GM12872 (cell line): ENCODE measurements around the gene TNFRSF14.

ENCODE experiments used
- TF ChIP-seq, protein P1 (sequence below): IDR thresholded peaks from 3 replicates; pipeline ENCODE4 v1.5.1; 2011; ENCODE audit warnings: low read depth, mild to moderate bottlenecking, low read length, moderate library complexity; ENCODE audit not compliant: insufficient read depth

The TNFRSF14 gene

GRCh38 chr1:2574350-2574749, 18.2 kb downstream of the TNFRSF14 start:
- TF ChIP-seq, protein P1, sequence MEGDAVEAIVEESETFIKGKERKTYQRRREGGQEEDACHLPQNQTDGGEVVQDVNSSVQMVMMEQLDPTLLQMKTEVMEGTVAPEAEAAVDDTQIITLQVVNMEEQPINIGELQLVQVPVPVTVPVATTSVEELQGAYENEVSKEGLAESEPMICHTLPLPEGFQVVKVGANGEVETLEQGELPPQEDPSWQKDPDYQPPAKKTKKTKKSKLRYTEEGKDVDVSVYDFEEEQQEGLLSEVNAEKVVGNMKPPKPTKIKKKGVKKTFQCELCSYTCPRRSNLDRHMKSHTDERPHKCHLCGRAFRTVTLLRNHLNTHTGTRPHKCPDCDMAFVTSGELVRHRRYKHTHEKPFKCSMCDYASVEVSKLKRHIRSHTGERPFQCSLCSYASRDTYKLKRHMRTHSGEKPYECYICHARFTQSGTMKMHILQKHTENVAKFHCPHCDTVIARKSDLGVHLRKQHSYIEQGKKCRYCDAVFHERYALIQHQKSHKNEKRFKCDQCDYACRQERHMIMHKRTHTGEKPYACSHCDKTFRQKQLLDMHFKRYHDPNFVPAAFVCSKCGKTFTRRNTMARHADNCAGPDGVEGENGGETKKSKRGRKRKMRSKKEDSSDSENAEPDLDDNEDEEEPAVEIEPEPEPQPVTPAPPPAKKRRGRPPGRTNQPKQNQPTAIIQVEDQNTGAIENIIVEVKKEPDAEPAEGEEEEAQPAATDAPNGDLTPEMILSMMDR: no peak

DNA sequence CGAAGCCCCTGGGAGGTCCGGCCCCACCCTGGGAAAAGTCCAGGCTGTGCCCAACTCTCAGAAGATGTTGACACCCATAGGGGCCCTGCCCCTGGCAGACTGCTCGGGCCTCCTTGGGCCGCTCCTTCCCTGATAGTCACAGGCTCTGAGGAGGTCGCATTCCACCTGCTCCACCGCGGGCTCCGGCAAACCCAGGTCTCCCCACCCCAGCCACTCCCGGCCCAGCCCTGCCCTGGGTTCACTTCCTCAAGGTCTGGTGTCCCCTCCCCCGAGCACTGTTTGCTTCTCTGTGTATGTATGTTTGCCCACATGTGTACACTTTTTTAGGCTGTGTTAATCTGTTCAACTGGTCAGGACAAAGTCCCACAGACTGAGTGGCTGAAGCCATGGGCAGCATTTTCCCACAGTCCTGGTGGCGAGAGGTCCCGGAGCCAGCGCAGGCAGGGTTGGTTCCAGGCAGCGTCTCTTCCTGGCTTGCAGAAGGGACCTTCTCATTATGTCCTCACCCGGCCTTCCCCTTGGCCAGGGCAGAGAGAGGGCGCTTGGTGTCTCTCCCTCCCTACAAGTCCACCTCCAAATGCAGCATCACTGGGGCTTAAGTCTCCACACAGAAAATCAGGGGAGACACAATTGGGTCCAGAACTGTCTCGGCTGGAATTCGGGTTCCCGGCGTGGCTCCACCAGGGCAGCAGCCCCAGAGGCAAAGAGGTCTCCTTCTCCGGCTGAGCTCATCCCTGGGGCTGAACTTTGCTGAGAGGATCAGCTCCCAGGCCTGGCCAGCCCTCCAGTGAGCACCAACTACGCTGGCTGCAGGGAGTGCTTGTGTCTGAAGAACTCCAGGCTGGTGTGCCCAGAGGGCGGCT, 19.9 kb downstream of the TNFRSF14 start:
- TF ChIP-seq, protein P1: no peak

DNA sequence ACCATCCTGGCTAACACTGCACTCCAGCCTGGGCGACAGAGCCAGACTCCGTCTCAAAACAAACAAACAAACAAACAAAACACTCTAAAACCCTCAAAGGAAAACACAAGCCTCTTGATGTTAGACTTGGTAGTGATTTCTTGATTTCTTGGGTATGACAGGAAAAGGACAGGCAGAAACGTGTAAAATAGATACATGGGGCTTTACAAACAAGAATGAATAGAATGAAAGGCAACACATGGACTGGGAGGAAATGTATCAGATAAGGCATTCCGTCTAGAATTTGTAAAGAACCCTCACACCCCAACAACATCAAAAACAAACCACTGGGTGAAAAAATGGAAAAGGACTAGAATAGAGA, 22.6 kb downstream of the TNFRSF14 start:
- TF ChIP-seq, protein P1: no peak

GRCh38 chr1:2580691-2581090, 24.5 kb downstream of the TNFRSF14 start:
- TF ChIP-seq, protein P1: no peak

- TF ChIP-seq, protein P1: no peak
Measured at GRCh38 chr1:2582391-2582790, 26.2 kb downstream of the TNFRSF14 start.

- TF ChIP-seq, protein P1: no peak
Measured at GRCh38 chr1:2583331-2583791, 27.2 kb downstream of the TNFRSF14 start.

DNA sequence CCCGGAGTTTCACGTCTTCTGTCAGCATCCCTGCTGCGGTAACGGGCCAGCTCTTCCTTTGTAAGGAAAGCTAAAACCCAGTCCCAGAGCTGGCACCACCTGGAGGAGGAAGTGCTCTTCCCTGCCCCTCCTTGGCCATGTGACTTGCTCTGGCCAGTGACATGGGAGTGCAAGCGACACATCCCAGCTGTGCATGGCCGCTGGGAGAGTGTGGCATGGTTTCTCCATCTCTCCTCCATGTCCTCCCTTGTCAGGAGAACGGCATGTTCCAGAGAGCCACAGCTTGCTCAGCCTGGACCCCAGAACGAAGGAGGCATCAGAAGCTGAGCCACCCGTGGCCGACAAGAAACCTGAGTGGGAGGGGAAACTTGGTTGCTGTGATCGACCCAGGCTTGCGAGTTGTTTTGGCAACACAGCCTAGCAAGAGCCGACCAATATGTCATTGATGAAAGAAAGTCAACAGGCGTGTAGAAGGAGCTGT, 27.7 kb downstream of the TNFRSF14 start:
- TF ChIP-seq, protein P1: no peak
